ENCODE measurements around the gene APLN.

- TF ChIP-seq CTCF (IDR thresholded peaks at IDR 0.05), result no peak
- no peak for TF ChIP-seq POLR2A (IDR thresholded peaks at IDR 0.05)
Measured at GRCh38 chrX:129608496-129608895, 46.3 kb downstream of the APLN start.
